Ovary (tissue), 9 donors: ENCODE data around the gene S100A6. TPM values are rescaled to one million over a fixed set of nuclear protein-coding genes. Genes with fewer than 3 reads are reported as not detected.

Source experiments
- DNase-seq, 5 donors: peaks; one replicate each; pipeline ENCODE4 v3.0.0-alpha.2; 2019 to 2020
- H3K27ac ChIP-seq, 2 donors: fragments of 200-600 bp; one replicate each; pipeline versions ENCODE4 v1.5.1 to v1.8.0; 2019 to 2022
- H3K27me3 ChIP-seq: fragments of 200-600 bp; one replicate; pipeline ENCODE4 v1.8.0; 2022
- H3K36me3 ChIP-seq: fragments of 200-600 bp; sonication (generic); one replicate; pipeline ENCODE4 v1.5.1; 2019
- H3K4me1 ChIP-seq: one replicate; pipeline ENCODE4 v1.8.1; 2013; ENCODE audit warnings: mild to moderate bottlenecking, moderate library complexity; ENCODE audit not compliant: insufficient read depth
- H3K4me3 ChIP-seq: fragments of 200-600 bp; sonication (generic); one replicate; pipeline ENCODE4 v1.5.1; 2017
- H3K9me3 ChIP-seq, 2 donors: fragments of 200-600 bp in 1 of 2; sonication (generic) in 1 of 2; one replicate each; pipeline versions ENCODE4 v1.5.1 to v1.8.1; 2013 to 2019; ENCODE audit warnings: mild to moderate bottlenecking in 1 of 2, moderate library complexity in 1 of 2
- EP300 ChIP-seq: sonication (generic); formaldehyde crosslinking; IDR thresholded peaks from one replicate; pipeline ENCODE4 v1.6.1; 2017; ENCODE audit warnings: antibody characterized with exemption
- POLR2A ChIP-seq: fragments of 450-650 bp; IDR thresholded peaks from one replicate; pipeline ENCODE4 v1.6.1; 2017; ENCODE audit warnings: antibody characterized with exemption, mild to moderate bottlenecking, moderate library complexity
- WGBS, 3 donors: extraction: QIAGEN DNeasy Blood & Tissue Kit in 1 of 3; methylation state at CpG; one replicate each; pipeline versions ENCODE4 v1.1.5 to v1.1.7; 2013 to 2017; 5-methylcytosine and 5-hydroxymethylcytosine counted together
- intact Hi-C, 4 donors: fragments of 100-400 bp; cut with DNase I; formaldehyde crosslinking; loops; one replicate each; pipeline versions ENCODE4 v1.11.0 to v1.15.1; 2022 to 2023
- polyA plus RNA-seq, 2 donors: library from polyadenylated mRNA; stranded (reverse); fragments of 200-250 nt in 1 of 2; fragments of 350-450 nt in 1 of 2; fragmentation: Illumina TruSeq in 1 of 2; extraction: RNeasy Lipid Tissue Mini Kit (QIAGEN cat#74804) in 1 of 2; gene quantifications; one replicate each; pipeline ENCODE4 v1.2.3, GENCODE V29; 2013 to 2014
- total RNA-seq, 7 donors: library from RNA; depleted of rRNA in 2 of 7; stranded (reverse); fragments of >200 nt in 2 of 7; fragmentation: NEBNext Ultra II Directional in 3 of 7; extraction: Animal tissue kit (Norgen Biotek cat#: 25700) in 3 of 7; gene quantifications; one replicate each; pipeline versions ENCODE4 v1.1.0 to v1.2.4, GENCODE V29; 2016 to 2023
- TF ChIP-seq, protein P1 (sequence below), 3 donors: fragments of 450-650 bp in 2 of 3; fragments of 200-600 bp in 1 of 3; IDR thresholded peaks; one replicate each; pipeline versions ENCODE4 v1.5.1 to v1.8.0; 2016 to 2022; ENCODE audit warnings: antibody characterized with exemption in 3 of 3, mild to moderate bottlenecking in 1 of 3
- donor health status: DM: no; HTN: no; CAD: no; lungs with moderate emphysema.
- donor health status: DM: no; HTN: no; CAD: no.
- donor health status: Bipolar disorder and iron deficiency.
- donor health status: DM: yes; HTN: yes; CAD: no.
- donor health status: DM: no; HTN: no; CAD: no.
- donor health status: DM: yes; HTN: yes; CAD: no.

The S100A6 gene
- total and polyA plus RNA-seq, 9 donors: 170 to 764 (median 460) TPM

DNA sequence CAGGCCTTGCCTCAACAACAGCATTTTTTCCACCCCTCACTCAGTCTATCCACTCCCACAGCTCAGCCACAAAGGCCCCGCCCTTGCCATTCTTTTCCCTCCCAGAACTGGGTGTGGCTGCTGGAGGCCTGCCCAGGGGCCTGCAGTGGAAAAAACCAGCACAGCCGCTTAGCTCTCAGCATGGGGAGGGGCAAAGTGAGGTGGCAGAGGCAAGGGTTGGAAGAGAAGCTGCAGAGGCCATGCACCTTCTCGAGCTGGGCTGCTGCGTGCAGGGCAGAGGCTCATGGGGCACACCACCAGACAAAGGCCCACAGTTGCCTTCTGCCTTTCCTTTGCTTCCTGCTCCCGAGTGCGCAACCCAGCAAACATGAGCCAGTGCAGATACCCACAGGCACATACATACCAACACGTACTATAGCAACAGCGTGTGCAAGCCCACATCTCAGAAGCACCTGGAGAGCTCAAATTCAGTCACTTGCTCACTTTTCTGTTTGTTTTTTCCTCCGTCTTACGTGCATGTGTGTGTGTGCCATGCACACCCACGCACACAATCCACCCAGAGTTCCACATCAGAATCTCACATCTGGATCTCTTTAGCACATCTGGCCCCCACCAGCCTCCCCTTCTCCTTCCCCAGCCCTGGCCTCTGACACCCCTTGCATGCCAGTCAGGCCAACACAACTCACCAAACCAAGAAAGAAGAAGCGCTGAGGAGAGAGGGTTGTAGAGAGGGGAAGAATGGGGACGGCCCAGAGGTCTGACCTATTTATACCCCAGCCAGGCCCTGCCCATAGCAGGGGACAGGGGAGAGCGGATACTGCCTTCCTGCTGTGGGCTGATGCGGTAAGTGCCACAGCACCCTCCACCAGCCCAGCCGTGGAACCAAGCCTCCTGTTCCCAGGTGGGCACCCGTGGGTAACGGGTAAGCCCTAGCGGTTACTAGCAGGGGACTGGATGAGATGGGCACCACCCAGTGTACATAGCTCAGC is 9.6 kb upstream of the S100A6 start, which contains the start of gene S100A4:
Gene S100A4 (minus strand): TSS at position 740 of the 989 bp plus-strand sequence. CDS start 1,012 bp downstream, outside the sequence.
- Histone ChIP-seq H3K27ac (peak within 1 kb of the TSS in 1 of 2 donors; percentile 50), H3K4me1 (peaks cover 29% of the 10 kb centered on the region), H3K9me3 (no peaks in the 10 kb centered on the region), H3K4me3 (peak within 1 kb of the TSS; percentile 30), H3K27me3 (no peaks in the 10 kb centered on the region), H3K36me3 (no peaks in the 10 kb centered on the region)
- 58 to 65% (median 64%) methylated on average over 19 of the region's 19 CpGs for WGBS, 3 donors
- TF ChIP-seq EP300: no peak
- TF ChIP-seq POLR2A: no peak
- TF ChIP-seq, protein P1, sequence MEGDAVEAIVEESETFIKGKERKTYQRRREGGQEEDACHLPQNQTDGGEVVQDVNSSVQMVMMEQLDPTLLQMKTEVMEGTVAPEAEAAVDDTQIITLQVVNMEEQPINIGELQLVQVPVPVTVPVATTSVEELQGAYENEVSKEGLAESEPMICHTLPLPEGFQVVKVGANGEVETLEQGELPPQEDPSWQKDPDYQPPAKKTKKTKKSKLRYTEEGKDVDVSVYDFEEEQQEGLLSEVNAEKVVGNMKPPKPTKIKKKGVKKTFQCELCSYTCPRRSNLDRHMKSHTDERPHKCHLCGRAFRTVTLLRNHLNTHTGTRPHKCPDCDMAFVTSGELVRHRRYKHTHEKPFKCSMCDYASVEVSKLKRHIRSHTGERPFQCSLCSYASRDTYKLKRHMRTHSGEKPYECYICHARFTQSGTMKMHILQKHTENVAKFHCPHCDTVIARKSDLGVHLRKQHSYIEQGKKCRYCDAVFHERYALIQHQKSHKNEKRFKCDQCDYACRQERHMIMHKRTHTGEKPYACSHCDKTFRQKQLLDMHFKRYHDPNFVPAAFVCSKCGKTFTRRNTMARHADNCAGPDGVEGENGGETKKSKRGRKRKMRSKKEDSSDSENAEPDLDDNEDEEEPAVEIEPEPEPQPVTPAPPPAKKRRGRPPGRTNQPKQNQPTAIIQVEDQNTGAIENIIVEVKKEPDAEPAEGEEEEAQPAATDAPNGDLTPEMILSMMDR (IDR thresholded peaks at IDR 0.05): no peak
- DNase-seq: peak; percentile 79 to 88 (median 83)
- intact Hi-C loops: no loop called here

DNA sequence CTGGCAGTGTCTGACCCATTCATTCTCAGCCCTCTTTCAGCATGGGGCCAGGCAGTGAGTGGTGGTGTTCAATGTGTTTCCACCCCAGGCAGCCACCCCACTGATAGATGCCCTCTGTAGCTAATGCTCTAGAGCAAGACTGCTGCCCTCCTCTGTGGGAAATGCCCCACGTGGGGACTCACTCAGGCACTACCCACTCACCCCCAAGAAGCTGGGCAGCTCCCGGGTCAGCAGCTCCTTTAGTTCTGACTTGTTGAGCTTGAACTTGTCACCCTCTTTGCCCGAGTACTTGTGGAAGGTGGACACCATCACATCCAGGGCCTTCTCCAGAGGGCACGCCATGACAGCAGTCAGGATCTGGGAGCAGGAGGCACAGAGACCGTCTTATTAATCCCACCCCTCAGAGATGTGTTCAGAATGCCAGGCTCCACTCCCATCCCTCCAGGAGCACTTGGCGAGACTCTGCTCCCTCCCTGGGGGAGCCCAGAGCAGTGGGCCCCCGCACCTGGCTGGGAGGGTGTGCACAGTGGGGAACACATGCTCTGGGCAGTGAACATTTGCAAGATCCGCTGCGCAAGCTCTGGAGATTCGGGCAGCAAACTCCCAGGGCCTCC is 8.8 kb upstream of the S100A6 start:
- WGBS, 3 donors: 55 to 68% (median 63%) methylated on average over 10 of the region's 10 CpGs
- DNase-seq: no peak
- TF ChIP-seq, protein P1 (IDR thresholded peaks at IDR 0.05): no peak
- TF ChIP-seq EP300 (no peak), POLR2A (no peak)
- Histone ChIP-seq H3K27me3 (no peaks in the 10 kb centered on the region), H3K4me1 (peaks cover 29% of the 10 kb centered on the region), H3K36me3 (no peaks in the 10 kb centered on the region), H3K9me3 (no peaks in the 10 kb centered on the region), H3K27ac (peak overlapping the region in 1 of 2 donors; percentile 50), H3K4me3 (peak overlapping the region; percentile 30)
- intact Hi-C loops: no loop called here

DNA sequence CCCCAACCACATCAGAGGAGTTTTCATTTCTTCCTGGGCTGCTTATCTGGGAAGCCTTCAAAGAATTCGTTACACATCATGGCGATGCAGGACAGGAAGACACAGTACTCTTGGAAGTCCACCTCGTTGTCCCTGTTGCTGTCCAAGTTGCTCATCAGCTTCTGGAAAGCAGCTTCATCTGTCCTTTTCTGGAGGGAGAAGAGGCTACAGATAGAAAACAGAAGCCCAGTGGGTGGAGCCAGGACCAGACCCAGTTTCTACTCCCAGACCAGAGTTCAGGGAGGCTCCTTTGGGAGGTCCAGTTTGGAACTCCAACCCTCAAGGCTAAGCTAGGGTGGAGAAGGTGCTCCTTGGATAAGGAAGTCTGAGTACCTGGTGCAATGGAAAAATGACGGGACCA is 7.9 kb upstream of the S100A6 start:
- no peaks in the 10 kb centered on the region for H3K36me3 ChIP-seq
- DNase-seq: peak in 1 of 5 donors; percentile 0
- no peaks in the 10 kb centered on the region for H3K27me3 ChIP-seq
- H3K9me3 ChIP-seq: no peaks in the 10 kb centered on the region
- H3K4me1 ChIP-seq: peaks cover 22% of the 10 kb centered on the region
- WGBS, 3 donors: 49 to 59% (median 57%) methylated on average over 4 of the region's 4 CpGs
- no peak overlapping the region for H3K4me3 ChIP-seq
- intact Hi-C loops: no loop called here
- no peak for TF ChIP-seq EP300
- TF ChIP-seq, protein P1 (IDR thresholded peaks at IDR 0.05): no peak
- TF ChIP-seq POLR2A: no peak
- H3K27ac ChIP-seq: no peak overlapping the region

DNA sequence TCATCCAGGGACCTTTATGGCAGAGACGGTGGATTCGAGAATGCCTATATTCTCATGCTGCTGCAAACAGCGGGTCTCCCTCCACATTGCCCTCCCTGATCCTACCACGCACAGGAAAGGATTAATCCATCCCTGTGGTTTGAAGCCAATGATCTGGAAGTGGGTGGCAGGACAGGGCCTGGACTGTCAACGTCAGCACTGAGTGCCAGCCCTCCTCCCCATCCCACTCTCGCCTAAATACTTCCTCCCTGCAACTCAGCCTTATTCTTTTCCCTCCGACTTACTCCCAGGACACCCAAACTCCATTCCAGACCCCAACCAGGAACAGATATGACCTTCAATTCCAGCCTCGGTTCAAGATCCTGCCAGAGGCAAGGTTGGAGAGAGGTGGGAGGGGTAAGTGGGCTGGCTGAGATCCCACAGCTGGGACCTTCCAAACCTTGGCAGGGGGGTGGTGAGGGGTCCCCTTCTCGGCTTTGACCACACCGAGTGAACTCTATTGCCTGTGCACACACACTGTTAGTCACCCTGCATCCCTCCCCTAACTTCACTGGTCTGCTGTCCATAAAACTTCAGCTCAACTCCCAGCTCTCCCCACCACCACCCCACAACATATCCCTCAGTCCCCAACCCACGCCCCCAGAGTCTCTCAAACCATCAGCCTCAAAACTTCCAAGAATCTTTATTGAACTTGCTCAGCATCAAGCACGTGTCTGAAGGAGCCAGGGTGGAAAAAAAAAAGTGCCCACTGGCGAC is 7.3 kb upstream of the S100A6 start:
- H3K36me3 ChIP-seq: no peaks in the 10 kb centered on the region
- no peaks in the 10 kb centered on the region for H3K27me3 ChIP-seq
- peaks cover 19% of the 10 kb centered on the region for H3K4me1 ChIP-seq
- peak in 2 of 5 donors; percentile 25 to 35 for DNase-seq
- H3K4me3 ChIP-seq: no peak overlapping the region
- H3K27ac ChIP-seq: no peak overlapping the region
- WGBS, 3 donors: 54 to 61% (median 60%) methylated on average over 13 of the region's 13 CpGs
- intact Hi-C loops: no loop called here
- TF ChIP-seq POLR2A (no peak), EP300 (no peak)
- TF ChIP-seq, protein P1 (IDR thresholded peaks at IDR 0.05): no peak
- no peaks in the 10 kb centered on the region for H3K9me3 ChIP-seq
